K562 (cell line): ENCODE data around the gene SELENOI. TPM values are rescaled to one million over a fixed set of nuclear protein-coding genes. Genes with fewer than 3 reads are reported as not detected.

Experiments used
- CREB3 ChIP-seq: fragments of 450-650 bp; conservative IDR thresholded peaks from 2 replicates; pipeline ENCODE4 v1.6.1; 2016; ENCODE audit warnings: missing genetic modification characterization, low read depth, mild to moderate bottlenecking, missing compliant biosample characterization, moderate library complexity
- GABPB1 ChIP-seq: sonication (generic); formaldehyde crosslinking; IDR thresholded peaks from 2 replicates; pipeline ENCODE4 v1.8.0; 2022; ENCODE audit warnings: mild to moderate bottlenecking, missing genetic modification reagents
- MTF1 ChIP-seq: fragments of 250-450 bp; sonication (Bioruptor Pico); IDR thresholded peaks from 2 replicates; pipeline ENCODE4 v1.9.0; 2021; ENCODE audit warnings: moderate library complexity, mild to moderate bottlenecking, inconsistent platforms, borderline replicate concordance
- PATZ1 ChIP-seq: fragments of 250-450 bp; sonication (Bioruptor Pico); IDR thresholded peaks from 2 replicates; pipeline ENCODE4 v1.5.0; 2020; ENCODE audit warnings: mild to moderate bottlenecking, borderline replicate concordance
- SIRT6 ChIP-seq: IDR thresholded peaks from one replicate; pipeline ENCODE4 v1.6.1; 2012; ENCODE audit warnings: low read depth, mild to moderate bottlenecking, control low read depth, inconsistent platforms, low read length, moderate library complexity
- TAF1 ChIP-seq: IDR thresholded peaks from 2 replicates; pipeline ENCODE4 v1.6.1; 2011; ENCODE audit warnings: mild to moderate bottlenecking, low read length, moderate library complexity; ENCODE audit not compliant: insufficient read depth, control insufficient read depth, severe bottlenecking; ENCODE audit errors: extremely low read depth
- TAF15 ChIP-seq: fragments of 200-400 bp; formaldehyde crosslinking; IDR thresholded peaks from 2 replicates; pipeline ENCODE4 v1.6.1; 2017; ENCODE audit warnings: mild to moderate bottlenecking, low read depth, low read length, moderate library complexity
- YY1 ChIP-seq, 3 experiments: IDR thresholded peaks; 2 replicates each; pipeline ENCODE4 v1.6.1; 2011; ENCODE audit warnings: low read length in 2 of 3, mild to moderate bottlenecking in 2 of 3, moderate library complexity in 2 of 3, borderline replicate concordance in 1 of 3, control low read depth in 1 of 3, low read depth in 1 of 3; ENCODE audit not compliant: insufficient read depth in 3 of 3, insufficient replicate concordance in 2 of 3, control insufficient read depth in 1 of 3, insufficient read length in 1 of 3; ENCODE audit errors: extremely low read depth in 1 of 3
- ZBTB40 ChIP-seq, 2 experiments: fragments of 450-650 bp in 1 of 2; sonication (generic) in 1 of 2; formaldehyde crosslinking in 1 of 2; IDR thresholded peaks; 2 replicates each; pipeline versions ENCODE4 v1.7.1 to v1.9.0; 2016 to 2022; ENCODE audit warnings: inconsistent platforms in 1 of 2, mild to moderate bottlenecking in 1 of 2, missing genetic modification reagents in 1 of 2
- ZEB2 ChIP-seq: fragments of 450-650 bp; IDR thresholded peaks from 2 replicates; pipeline ENCODE4 v1.6.1; 2016
- ZNF280B ChIP-seq: fragments of 250-450 bp; sonication (Bioruptor Pico); IDR thresholded peaks from 2 replicates; pipeline ENCODE4 v1.5.1; 2021; ENCODE audit warnings: mild to moderate bottlenecking
- ZNF561 ChIP-seq: fragments of 450-650 bp; formaldehyde crosslinking; conservative IDR thresholded peaks from 2 replicates; pipeline ENCODE4 v1.4.0; 2020; ENCODE audit warnings: mild to moderate bottlenecking, moderate library complexity
- polyA plus RNA-seq, 8 experiments: library from polyadenylated mRNA; depleted of rRNA in 4 of 8; stranded (reverse) in 5 of 8; unstranded in 3 of 8; fragments of >200 nt; fragmentation: Nextera tagmentation in 2 of 8; fragmentation: Illumina TruSeq in 1 of 8; extraction: Ambion mirVana in 2 of 8; extraction: Trizol in 1 of 8; gene quantifications; 2 replicates each; pipeline versions ENCODE4 v1.2.1 to v1.2.3, GENCODE V29; 2011 to 2014; ENCODE audit warnings: inconsistent platforms in 1 of 8, missing spikeins in 1 of 8
- total RNA-seq, 7 experiments: library from RNA; depleted of rRNA in 6 of 7; stranded (reverse); fragments of >200 nt in 6 of 7; fragmentation: Illumina TruSeq in 2 of 7; extraction: Trizol in 2 of 7; gene quantifications; 2 replicates each; pipeline versions ENCODE4 v1.2.1 to v1.2.3, GENCODE V29; 2011 to 2021; ENCODE audit warnings: low replicate concordance in 1 of 7

SELENOI gene
- total and polyA plus RNA-seq, 9 of the 15 experiments (the other 6 are each of a cell fraction or from before 2014, with no cell fraction given), result 9.6 to 46.9 (median 24.4) TPM

GRCh38 chr2:26395394-26395793 is 49.5 kb downstream of the SELENOI start (continued):
- TF ChIP-seq ZBTB40 (IDR thresholded peaks at IDR 0.05) (no peak), ZBTB40 (CRISPR knock-in tag; IDR thresholded peaks at IDR 0.05) (no peak), SIRT6 (no peak), MTF1 (CRISPR knock-in tag) (no peak), TAF1 (no peak), CREB3 (tag) (no peak), YY1 (IDR thresholded peaks at IDR 0.05; ENCODE audit: borderline replicate concordance in 1 of 3, control insufficient read depth in 1 of 3, extremely low read depth in 1 of 3, insufficient read depth in 3 of 3, insufficient read length in 1 of 3, insufficient replicate concordance in 2 of 3, low read depth in 1 of 3, low read length in 2 of 3) (peak in 1 of 3 experiments; percentile 59), GABPB1 (CRISPR knock-in tag) (0 out of 2 replicates have a peak, but pooled peaks have one; percentile 25), ZEB2 (no peak), ZNF561 (CRISPR knock-in tag) (no peak), ZNF280B (CRISPR knock-in tag) (no peak), PATZ1 (CRISPR knock-in tag) (no peak), TAF15 (no peak)
